NB4 (cell line): ENCODE measurements around the gene CFAP74.

Source experiments
- DNase-seq: peaks from one replicate; pipeline ENCODE4 v3.0.0; 2010; ENCODE audit warnings: low read depth
- H3K4me3 ChIP-seq: one replicate; pipeline ENCODE4 v1.5.1; 2011; ENCODE audit warnings: mild to moderate bottlenecking, low read depth, low read length, moderate library complexity
- MYC ChIP-seq: IDR thresholded peaks from 2 replicates; pipeline ENCODE4 v1.6.1; 2011; ENCODE audit warnings: low read depth, low read length
- POLR2A ChIP-seq: IDR thresholded peaks from 2 replicates; pipeline ENCODE4 v1.6.1; 2011; ENCODE audit warnings: mild to moderate bottlenecking; ENCODE audit not compliant: insufficient read length; ENCODE audit errors: extremely low read depth
- TF ChIP-seq, protein P1 (sequence below): IDR thresholded peaks from one replicate; pipeline ENCODE4 v1.5.1; 2012; ENCODE audit warnings: low read depth, low read length
- TF ChIP-seq, protein P2 (sequence below): IDR thresholded peaks from 2 replicates; pipeline ENCODE4 v1.6.1; 2011; ENCODE audit warnings: low read depth, low read length

CFAP74 gene

DNA sequence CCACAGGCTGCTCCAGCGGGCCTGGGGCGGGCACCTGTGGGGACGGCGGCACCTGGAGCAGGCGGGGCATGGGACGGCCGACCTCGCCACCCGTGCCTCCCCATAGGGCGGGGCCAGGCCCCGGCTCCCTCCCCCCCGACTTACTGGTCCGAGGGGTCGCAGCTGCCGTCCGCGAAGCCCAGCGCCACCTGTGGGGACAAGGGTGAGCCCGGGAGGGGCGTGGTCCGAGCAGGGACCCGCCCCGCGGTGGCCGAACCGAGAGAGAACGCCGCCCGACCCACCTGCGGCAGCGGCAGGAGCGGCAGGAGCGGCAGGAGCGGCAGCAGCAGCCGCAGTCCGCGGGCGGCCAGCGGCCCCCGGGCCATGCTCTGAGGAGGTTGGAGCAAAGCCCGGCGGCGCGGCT, 84.7 kb downstream of the CFAP74 start, which contains the start of gene TMEM52:
Gene TMEM52, minus strand, starts transcription at position 379 of the 403 bp plus-strand sequence. Its CDS starts 14 bp downstream, at position 365.
- no peak for DNase-seq
- no peak within 1 kb of the TSS for H3K4me3 ChIP-seq
- no peak for TF ChIP-seq MYC
- peak; percentile 48 for TF ChIP-seq POLR2A
- TF ChIP-seq, protein P1, sequence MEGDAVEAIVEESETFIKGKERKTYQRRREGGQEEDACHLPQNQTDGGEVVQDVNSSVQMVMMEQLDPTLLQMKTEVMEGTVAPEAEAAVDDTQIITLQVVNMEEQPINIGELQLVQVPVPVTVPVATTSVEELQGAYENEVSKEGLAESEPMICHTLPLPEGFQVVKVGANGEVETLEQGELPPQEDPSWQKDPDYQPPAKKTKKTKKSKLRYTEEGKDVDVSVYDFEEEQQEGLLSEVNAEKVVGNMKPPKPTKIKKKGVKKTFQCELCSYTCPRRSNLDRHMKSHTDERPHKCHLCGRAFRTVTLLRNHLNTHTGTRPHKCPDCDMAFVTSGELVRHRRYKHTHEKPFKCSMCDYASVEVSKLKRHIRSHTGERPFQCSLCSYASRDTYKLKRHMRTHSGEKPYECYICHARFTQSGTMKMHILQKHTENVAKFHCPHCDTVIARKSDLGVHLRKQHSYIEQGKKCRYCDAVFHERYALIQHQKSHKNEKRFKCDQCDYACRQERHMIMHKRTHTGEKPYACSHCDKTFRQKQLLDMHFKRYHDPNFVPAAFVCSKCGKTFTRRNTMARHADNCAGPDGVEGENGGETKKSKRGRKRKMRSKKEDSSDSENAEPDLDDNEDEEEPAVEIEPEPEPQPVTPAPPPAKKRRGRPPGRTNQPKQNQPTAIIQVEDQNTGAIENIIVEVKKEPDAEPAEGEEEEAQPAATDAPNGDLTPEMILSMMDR: no peak
- TF ChIP-seq, protein P2, sequence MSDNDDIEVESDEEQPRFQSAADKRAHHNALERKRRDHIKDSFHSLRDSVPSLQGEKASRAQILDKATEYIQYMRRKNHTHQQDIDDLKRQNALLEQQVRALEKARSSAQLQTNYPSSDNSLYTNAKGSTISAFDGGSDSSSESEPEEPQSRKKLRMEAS: no peak

DNA sequence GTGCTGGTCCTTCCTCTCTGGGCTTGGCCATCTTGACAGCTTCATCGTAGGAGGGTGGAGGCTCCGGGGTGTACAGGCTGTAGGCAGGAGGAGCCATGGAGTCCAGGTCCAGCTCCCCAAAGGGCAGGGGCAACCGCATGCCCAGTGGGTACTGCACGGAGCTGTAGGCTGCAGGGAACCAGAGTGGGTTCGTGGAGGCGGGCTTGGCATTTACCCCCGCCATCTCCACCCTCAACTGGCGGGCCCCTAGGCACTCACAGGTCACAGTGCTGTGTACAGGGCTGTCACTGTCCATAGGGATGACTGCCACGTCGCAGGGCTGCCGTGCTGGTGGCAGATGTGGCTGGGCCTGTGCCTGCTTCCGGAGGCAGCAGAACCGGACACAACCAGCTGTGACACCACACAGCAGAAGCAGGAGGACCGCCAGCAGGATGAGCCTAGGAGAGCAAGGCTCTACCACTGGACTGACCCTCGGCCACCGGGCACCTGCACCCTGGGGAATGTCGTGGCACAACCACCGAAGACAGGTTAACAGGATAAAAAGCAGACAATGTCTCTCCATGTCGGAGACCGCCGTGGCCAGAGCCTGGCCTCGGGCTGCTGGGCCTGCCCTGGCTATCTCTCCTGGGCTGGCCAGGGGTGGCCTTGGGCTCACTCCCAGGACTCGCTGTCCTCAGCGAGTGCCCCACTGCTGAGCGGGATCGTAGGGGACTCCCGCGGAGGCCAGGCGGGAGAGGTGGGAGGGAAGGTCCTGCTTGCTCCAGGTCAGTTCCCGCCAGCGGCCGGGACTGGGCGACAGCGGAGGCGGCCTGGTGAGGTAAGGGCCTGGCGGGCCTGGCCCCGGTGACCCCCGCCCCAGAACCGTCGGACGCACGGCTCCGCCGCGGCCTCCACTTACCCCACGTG, 85.3 kb downstream of the CFAP74 start:
- DNase-seq: no peak
- no peak overlapping the region for H3K4me3 ChIP-seq
- TF ChIP-seq POLR2A (no peak), MYC (no peak)
- TF ChIP-seq, protein P1: no peak
- TF ChIP-seq, protein P2: no peak

DNA sequence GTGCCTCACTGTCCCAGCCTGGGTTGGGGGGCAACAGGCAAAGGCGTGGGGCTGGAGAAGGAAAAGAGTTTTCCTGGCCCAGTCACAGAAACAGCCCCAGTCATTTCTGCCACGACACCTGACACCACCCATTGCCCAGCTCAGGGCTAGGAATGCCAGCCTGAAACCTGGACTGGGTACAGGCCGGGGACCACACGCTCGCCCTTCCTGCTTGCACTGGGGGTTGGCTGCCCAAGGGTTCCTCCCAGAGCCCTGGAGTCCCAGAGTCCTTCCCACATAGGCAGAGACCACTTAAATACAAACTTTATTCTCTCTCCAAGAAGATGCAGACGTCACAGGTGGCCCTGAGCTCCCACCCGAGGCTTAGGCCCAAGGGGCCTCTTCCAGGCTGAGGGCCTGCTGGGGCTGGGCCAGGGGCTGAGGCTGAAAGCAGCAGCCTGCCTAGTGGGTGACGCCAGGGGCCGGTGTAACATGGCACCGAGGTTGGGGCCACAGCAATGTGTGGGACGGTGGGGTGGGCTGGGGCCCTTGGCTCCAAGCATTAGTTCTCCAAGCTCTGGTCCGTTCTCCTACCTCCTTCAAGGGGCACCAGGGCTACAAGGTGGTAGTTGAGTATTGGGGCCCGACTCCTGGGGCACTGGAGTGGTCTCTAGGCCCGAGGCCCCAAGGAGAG, 86.1 kb downstream of the CFAP74 start:
- TF ChIP-seq POLR2A (no peak), MYC (no peak)
- TF ChIP-seq, protein P2: no peak
- TF ChIP-seq, protein P1: no peak
- no peak for DNase-seq
- H3K4me3 ChIP-seq: no peak overlapping the region

DNA sequence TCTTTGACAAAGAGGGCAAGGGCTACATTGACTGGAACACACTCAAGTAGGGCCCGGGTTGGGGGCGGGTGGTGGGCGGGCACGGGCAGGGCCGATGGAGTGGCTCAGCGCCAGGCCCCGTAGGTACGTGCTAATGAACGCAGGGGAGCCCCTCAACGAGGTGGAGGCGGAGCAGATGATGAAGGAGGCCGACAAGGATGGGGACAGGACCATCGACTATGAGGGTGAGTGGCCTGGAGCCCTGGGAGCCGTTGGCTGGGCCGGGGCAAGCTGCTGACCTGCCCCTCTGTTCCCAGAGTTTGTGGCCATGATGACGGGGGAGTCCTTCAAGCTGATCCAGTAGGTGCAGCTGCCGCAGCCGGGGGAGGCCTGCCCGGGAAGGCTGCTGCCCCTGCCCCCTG, 86.7 kb downstream of the CFAP74 start:
- no peak for DNase-seq
- no peak overlapping the region for H3K4me3 ChIP-seq
- TF ChIP-seq MYC (no peak), POLR2A (no peak)
- TF ChIP-seq, protein P2: no peak
- TF ChIP-seq, protein P1: no peak

DNA sequence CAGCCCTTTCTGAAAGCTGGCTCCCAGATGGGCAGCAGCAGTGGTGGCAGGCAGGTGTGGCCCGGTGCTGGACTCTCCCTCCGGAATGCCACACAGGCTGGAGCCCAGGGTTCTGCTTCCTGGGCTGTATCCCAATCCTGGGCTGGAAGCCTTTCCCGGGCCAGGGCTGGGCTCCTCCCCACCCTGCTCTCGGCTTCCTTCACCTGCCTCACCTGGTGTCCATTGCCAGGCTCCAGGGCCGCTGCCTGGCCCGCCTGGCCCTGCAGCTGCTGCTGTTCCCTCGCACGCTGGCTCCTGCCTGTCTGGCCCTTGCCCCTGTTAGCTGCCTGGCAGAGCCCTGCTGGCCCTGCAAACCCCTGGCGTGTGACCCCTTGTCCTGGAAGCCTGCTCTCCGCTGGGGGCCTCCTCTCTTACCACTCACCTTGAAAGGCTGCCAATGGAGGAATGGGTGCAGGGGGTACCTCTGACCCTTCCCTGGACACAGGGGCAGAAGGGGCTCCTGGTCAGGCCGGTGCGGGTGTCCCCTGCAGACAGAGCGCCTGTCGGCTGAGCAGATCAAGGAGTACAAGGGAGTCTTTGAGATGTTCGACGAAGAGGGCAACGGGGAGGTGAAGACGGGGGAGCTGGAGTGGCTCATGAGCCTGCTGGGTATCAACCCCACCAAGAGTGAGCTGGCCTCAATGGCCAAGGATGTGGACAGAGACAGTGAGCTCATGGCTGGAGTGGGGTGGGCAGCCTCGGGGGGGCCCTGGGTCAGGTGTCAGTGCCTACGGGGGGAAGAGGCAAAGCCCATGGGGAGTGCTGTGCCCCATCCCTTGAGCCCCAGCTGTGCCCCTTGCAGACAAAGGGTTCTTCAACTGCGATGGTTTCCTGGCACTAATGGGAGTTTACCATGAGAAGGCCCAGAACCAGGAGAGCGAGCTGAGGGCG, 87.4 kb downstream of the CFAP74 start:
- no peak for DNase-seq
- no peak for TF ChIP-seq MYC
- TF ChIP-seq, protein P1: no peak
- H3K4me3 ChIP-seq: no peak overlapping the region
